ENCODE data around the gene EPB41L4B.

DNA sequence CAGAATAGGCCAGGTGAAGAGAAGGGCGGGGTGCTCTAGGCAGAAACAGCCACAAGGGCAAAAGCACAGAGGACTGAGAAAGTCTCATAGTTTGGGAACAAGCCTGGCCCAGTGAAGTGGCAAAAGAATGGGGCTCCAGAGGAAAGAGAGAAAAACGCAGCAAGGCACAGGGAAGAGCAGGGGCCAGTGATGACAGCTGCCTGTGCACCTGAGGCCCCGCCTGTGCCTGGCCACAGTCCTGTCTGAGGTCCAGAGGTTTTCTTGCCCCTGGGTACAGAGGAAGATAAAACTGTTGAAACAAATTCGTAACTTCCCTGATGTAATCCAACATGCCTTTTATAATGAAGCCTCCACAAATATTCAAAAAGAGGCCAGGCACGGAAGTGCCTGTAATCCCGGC lies 175.8 kb downstream of the EPB41L4B start:
- TF ChIP-seq, protein P1, sequence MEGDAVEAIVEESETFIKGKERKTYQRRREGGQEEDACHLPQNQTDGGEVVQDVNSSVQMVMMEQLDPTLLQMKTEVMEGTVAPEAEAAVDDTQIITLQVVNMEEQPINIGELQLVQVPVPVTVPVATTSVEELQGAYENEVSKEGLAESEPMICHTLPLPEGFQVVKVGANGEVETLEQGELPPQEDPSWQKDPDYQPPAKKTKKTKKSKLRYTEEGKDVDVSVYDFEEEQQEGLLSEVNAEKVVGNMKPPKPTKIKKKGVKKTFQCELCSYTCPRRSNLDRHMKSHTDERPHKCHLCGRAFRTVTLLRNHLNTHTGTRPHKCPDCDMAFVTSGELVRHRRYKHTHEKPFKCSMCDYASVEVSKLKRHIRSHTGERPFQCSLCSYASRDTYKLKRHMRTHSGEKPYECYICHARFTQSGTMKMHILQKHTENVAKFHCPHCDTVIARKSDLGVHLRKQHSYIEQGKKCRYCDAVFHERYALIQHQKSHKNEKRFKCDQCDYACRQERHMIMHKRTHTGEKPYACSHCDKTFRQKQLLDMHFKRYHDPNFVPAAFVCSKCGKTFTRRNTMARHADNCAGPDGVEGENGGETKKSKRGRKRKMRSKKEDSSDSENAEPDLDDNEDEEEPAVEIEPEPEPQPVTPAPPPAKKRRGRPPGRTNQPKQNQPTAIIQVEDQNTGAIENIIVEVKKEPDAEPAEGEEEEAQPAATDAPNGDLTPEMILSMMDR (conservative IDR thresholded peaks at IDR 0.05 in 1 of 2, IDR thresholded peaks at IDR 0.05 in 1 of 2; ENCODE audit: extremely low read depth in 1 of 2, insufficient read depth in 1 of 2, low read depth in 1 of 2, low read length in 2 of 2) = no peak
- no peak for TF ChIP-seq EZH2 (IDR thresholded peaks at IDR 0.05; ENCODE audit: borderline replicate concordance, low read length)
